Left renal pelvis (tissue), 4 donors: ENCODE measurements around the gene LRRC75B. TPM values are rescaled to one million over a fixed set of nuclear protein-coding genes. Genes with fewer than 3 reads are reported as not detected.

Experiments
- polyA plus RNA-seq, 4 donors: library from polyadenylated mRNA; unstranded; fragments of 120-200 nt; gene quantifications; one replicate each; pipeline ENCODE4 v1.2.1, GENCODE V29; 2013; ENCODE audit not compliant: insufficient read length in 4 of 4

Gene LRRC75B
- polyA plus RNA-seq, 4 donors: 20.2 to 33.9 (median 30.4) TPM

Other genes with a start within 250 kb of the LRRC75B start
- 10 to 100 TPM in 1 of 4 donors, 1 to 10 TPM in 3; 5.1 to 11.9 (median 5.9) TPM for gene ADORA2A, start 165.5 kb downstream of the LRRC75B start, polyA plus RNA-seq
- 1 to 10 TPM in 2 of 4 donors, under 1 TPM in 2; 0.27 to 1.1 (median 0.96) TPM for gene UPB1, start 97.7 kb downstream of the LRRC75B start, polyA plus RNA-seq
- 10 to 100 TPM; 65.6 to 87.6 (median 81.9) TPM for gene GUCD1, start 37.9 kb downstream of the LRRC75B start, polyA plus RNA-seq
- gene SNRPD3, start 37.1 kb downstream of the LRRC75B start, polyA plus RNA-seq: 100 to 1,000 TPM; 134 to 198 (median 186) TPM
- 10 to 100 TPM in 3 of 4 donors, 1 to 10 TPM in 1; 4.0 to 70.4 (median 43.0) TPM for gene GGT1, start 10.1 kb upstream of the LRRC75B start, polyA plus RNA-seq
- gene PIWIL3, start 181.6 kb upstream of the LRRC75B start, polyA plus RNA-seq: not detected
- 1 to 10 TPM in 3 of 4 donors, under 1 TPM in 1; 0.67 to 2.9 (median 2.3) TPM for gene SGSM1, start 213.1 kb upstream of the LRRC75B start, polyA plus RNA-seq